ENCODE results near the gene LAMP1. TPM values are rescaled to one million over a fixed set of nuclear protein-coding genes. Genes with fewer than 3 reads are reported as not detected.

Gene LAMP1
- polyA plus RNA-seq, 1 of the 3 experiments (the other 2 are of a cell fraction), result 261 TPM

DNA sequence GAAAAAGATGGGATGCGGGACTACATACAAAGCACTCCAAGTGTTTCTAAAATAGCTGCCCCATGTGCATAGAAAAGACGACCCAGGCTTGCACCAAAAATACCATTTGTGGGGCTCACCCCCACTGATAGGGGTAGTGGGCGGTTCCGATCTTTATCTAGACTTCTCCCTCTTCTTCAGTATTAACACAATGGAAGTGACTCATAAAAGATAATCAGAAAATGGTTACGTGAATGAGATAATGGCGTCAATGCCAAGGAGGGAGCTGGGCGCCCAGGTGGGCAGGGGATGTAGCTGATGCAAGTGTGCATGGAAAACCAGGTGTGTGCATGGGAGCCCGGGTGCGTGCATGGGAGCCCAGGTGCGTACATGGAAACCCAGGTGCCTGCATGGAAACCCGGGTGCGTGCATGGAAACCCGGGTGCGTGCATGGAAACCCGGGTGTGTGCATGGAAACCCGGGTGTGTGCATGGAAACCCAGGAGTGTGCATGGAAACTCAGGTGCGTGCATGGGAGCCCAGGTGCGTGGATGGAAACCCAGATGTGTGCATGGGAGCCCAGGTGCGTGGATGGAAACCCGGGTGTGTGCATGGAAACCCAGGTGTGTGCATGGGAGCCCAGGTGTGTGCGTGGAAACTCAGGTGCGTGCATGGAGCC, 32.7 kb downstream of the LAMP1 start:
- POLR2A ChIA-PET, result no interaction called here
- Histone ChIP-seq H3K36me3 (replicated peaks in 1 of 2; ENCODE audit: control insufficient read depth in 1 of 2, insufficient read depth in 2 of 2, low read length in 1 of 2) (peaks cover 0 to 5% of the 10 kb centered on the region in 2 experiments), H3F3A (replicated peaks; ENCODE audit: insufficient read depth) (no peaks in the 10 kb centered on the region), H3K9me3 (no peaks in the 10 kb centered on the region), H3K4me1 (ENCODE audit: control insufficient read depth in 1 of 2, insufficient read depth in 2 of 2, low read depth in 1 of 2, low read length in 1 of 2) (no peaks in the 10 kb centered on the region; a peak in 1 of 4 replicates), H3K9me2 (no peaks in the 10 kb centered on the region), H3K4me3 (ENCODE audit: low read depth in 2 of 2, low read length in 1 of 2) (no peak overlapping the region), H3K79me2 (ENCODE audit: insufficient read depth) (no peaks in the 10 kb centered on the region), H4K20me1 (ENCODE audit: insufficient read depth) (no peaks in the 10 kb centered on the region), H2AFZ (ENCODE audit: low read depth) (no peak overlapping the region), H3K4me2 (no peak overlapping the region), H3K27me3 (ENCODE audit: insufficient read depth) (no peaks in the 10 kb centered on the region), H3K9ac (no peak overlapping the region), H3K27ac (ENCODE audit: low read depth in 2 of 2, low read length in 1 of 2) (no peak overlapping the region)
- TF ChIP-seq, protein P1, sequence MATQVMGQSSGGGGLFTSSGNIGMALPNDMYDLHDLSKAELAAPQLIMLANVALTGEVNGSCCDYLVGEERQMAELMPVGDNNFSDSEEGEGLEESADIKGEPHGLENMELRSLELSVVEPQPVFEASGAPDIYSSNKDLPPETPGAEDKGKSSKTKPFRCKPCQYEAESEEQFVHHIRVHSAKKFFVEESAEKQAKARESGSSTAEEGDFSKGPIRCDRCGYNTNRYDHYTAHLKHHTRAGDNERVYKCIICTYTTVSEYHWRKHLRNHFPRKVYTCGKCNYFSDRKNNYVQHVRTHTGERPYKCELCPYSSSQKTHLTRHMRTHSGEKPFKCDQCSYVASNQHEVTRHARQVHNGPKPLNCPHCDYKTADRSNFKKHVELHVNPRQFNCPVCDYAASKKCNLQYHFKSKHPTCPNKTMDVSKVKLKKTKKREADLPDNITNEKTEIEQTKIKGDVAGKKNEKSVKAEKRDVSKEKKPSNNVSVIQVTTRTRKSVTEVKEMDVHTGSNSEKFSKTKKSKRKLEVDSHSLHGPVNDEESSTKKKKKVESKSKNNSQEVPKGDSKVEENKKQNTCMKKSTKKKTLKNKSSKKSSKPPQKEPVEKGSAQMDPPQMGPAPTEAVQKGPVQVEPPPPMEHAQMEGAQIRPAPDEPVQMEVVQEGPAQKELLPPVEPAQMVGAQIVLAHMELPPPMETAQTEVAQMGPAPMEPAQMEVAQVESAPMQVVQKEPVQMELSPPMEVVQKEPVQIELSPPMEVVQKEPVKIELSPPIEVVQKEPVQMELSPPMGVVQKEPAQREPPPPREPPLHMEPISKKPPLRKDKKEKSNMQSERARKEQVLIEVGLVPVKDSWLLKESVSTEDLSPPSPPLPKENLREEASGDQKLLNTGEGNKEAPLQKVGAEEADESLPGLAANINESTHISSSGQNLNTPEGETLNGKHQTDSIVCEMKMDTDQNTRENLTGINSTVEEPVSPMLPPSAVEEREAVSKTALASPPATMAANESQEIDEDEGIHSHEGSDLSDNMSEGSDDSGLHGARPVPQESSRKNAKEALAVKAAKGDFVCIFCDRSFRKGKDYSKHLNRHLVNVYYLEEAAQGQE (IDR thresholded peaks at IDR 0.05; ENCODE audit: low read depth, low read length), result no peak
- TF ChIP-seq ELF1 (IDR thresholded peaks at IDR 0.05) (no peak), RXRA (IDR thresholded peaks at IDR 0.05; ENCODE audit: borderline replicate concordance, low read depth) (no peak), YY1 (IDR thresholded peaks at IDR 0.05; ENCODE audit: low read depth) (no peak), SIN3A (IDR thresholded peaks at IDR 0.05; ENCODE audit: borderline replicate concordance, low read depth, low read length) (no peak), JUND (IDR thresholded peaks at IDR 0.05) (no peak), NFIC (IDR thresholded peaks at IDR 0.05; ENCODE audit: borderline replicate concordance) (no peak), GABPA (IDR thresholded peaks at IDR 0.05; ENCODE audit: low read depth) (no peak), TEAD4 (IDR thresholded peaks at IDR 0.05; ENCODE audit: borderline replicate concordance, insufficient read depth) (no peak)
- WGBS (ENCODE audit: low lambda C conversion rate), result 67% methylated on average over 22 of the region's 22 CpGs
- no peak for DNase-seq
- CTCF ChIA-PET, result interaction anchor here (0.6 to 0.7 kb wide), 2 partner anchors 17 to 398 kb away, joined by 3 to 5 read pairs; no protein-coding TSS in a partner anchor

DNA sequence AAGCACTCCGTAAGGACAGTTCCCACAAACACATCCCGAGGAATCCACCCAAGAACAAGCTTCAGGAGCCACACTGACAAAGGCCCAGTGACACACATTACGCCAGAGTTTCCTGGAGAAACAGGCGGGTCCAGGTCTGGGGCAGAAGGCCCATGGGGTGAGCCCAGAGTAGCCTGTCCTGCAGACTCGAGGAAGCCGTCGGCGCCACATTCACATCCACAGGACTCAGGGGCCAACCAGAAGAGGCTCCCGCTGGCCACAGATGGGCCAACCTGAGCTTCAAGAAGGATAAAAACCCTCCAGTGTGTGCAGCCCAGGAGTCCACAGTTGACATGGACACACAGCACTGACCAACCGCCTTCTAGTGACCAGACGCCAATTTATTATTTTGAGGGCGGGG, 35.6 kb downstream of the LAMP1 start:
- POLR2A ChIA-PET, result no interaction called here
- H3K4me1 ChIP-seq (ENCODE audit: control insufficient read depth in 1 of 2, insufficient read depth in 2 of 2, low read depth in 1 of 2, low read length in 1 of 2), result no peaks in the 10 kb centered on the region; a peak in 1 of 4 replicates

More for the DNA sequence above, 35.6 kb downstream of the LAMP1 start:
- Histone ChIP-seq H3F3A (replicated peaks; ENCODE audit: insufficient read depth) (no peaks in the 10 kb centered on the region), H3K9ac (no peak overlapping the region), H3K36me3 (replicated peaks in 1 of 2; ENCODE audit: control insufficient read depth in 1 of 2, insufficient read depth in 2 of 2, low read length in 1 of 2) (no peaks in the 10 kb centered on the region), H3K27me3 (ENCODE audit: insufficient read depth) (no peaks in the 10 kb centered on the region), H3K27ac (ENCODE audit: low read depth in 2 of 2, low read length in 1 of 2) (no peak overlapping the region), H3K9me2 (no peaks in the 10 kb centered on the region), H3K9me3 (no peaks in the 10 kb centered on the region), H3K79me2 (ENCODE audit: insufficient read depth) (no peaks in the 10 kb centered on the region), H3K4me2 (no peak overlapping the region), H3K4me3 (ENCODE audit: low read depth in 2 of 2, low read length in 1 of 2) (no peak overlapping the region), H4K20me1 (ENCODE audit: insufficient read depth) (no peaks in the 10 kb centered on the region), H2AFZ (ENCODE audit: low read depth) (no peak overlapping the region)
- DNase-seq, result no peak
- CTCF ChIA-PET, result no interaction called here
- WGBS (ENCODE audit: low lambda C conversion rate), result 93% methylated on average over 12 of the region's 12 CpGs
- TF ChIP-seq FOSL2 (IDR thresholded peaks at IDR 0.05; ENCODE audit: borderline replicate concordance, low read depth) (no peak), RCOR1 (IDR thresholded peaks at IDR 0.05; ENCODE audit: low read length) (no peak), TEAD4 (IDR thresholded peaks at IDR 0.05; ENCODE audit: borderline replicate concordance, insufficient read depth) (no peak), MEF2A (IDR thresholded peaks at IDR 0.05; ENCODE audit: borderline replicate concordance, low read depth) (no peak), FOXM1 (IDR thresholded peaks at IDR 0.05; ENCODE audit: low read depth) (no peak), MXI1 (IDR thresholded peaks at IDR 0.05; ENCODE audit: low read depth, low read length) (no peak), EP300 (IDR thresholded peaks at IDR 0.05; ENCODE audit: borderline replicate concordance in 1 of 2, low read depth in 1 of 2, low read length in 1 of 2) (no peak), GATA2 (CRISPR knock-in tag; IDR thresholded peaks at IDR 0.05) (no peak), POLR2AphosphoS5 (IDR thresholded peaks at IDR 0.05; ENCODE audit: low read depth, low read length) (no peak), RFX5 (IDR thresholded peaks at IDR 0.05; ENCODE audit: low read length) (no peak), NRF1 (IDR thresholded peaks at IDR 0.05; ENCODE audit: low read depth, low read length) (no peak), RXRA (IDR thresholded peaks at IDR 0.05; ENCODE audit: borderline replicate concordance, low read depth) (no peak)
- TF ChIP-seq, protein P2, sequence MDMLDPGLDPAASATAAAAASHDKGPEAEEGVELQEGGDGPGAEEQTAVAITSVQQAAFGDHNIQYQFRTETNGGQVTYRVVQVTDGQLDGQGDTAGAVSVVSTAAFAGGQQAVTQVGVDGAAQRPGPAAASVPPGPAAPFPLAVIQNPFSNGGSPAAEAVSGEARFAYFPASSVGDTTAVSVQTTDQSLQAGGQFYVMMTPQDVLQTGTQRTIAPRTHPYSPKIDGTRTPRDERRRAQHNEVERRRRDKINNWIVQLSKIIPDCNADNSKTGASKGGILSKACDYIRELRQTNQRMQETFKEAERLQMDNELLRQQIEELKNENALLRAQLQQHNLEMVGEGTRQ (IDR thresholded peaks at IDR 0.05; ENCODE audit: borderline replicate concordance, low read depth, low read length), result no peak
- TF ChIP-seq, protein P3, sequence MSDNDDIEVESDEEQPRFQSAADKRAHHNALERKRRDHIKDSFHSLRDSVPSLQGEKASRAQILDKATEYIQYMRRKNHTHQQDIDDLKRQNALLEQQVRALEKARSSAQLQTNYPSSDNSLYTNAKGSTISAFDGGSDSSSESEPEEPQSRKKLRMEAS (IDR thresholded peaks at IDR 0.05; ENCODE audit: low read depth), result no peak
- TF ChIP-seq, protein P4, sequence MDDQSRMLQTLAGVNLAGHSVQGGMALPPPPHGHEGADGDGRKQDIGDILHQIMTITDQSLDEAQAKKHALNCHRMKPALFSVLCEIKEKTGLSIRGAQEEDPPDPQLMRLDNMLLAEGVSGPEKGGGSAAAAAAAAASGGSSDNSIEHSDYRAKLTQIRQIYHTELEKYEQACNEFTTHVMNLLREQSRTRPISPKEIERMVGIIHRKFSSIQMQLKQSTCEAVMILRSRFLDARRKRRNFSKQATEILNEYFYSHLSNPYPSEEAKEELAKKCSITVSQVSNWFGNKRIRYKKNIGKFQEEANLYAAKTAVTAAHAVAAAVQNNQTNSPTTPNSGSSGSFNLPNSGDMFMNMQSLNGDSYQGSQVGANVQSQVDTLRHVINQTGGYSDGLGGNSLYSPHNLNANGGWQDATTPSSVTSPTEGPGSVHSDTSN (IDR thresholded peaks at IDR 0.05), result no peak
- TF ChIP-seq, protein P5, sequence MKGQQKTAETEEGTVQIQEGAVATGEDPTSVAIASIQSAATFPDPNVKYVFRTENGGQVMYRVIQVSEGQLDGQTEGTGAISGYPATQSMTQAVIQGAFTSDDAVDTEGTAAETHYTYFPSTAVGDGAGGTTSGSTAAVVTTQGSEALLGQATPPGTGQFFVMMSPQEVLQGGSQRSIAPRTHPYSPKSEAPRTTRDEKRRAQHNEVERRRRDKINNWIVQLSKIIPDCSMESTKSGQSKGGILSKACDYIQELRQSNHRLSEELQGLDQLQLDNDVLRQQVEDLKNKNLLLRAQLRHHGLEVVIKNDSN (IDR thresholded peaks at IDR 0.05; ENCODE audit: borderline replicate concordance, low read depth), result no peak
